Myocyte (in vitro differentiated cells): ENCODE data around the gene DEFB126. TPM values are rescaled to one million over a fixed set of nuclear protein-coding genes. Genes with fewer than 3 reads are reported as not detected.

Experiments
- total RNA-seq: library from RNA; depleted of rRNA; stranded (reverse); fragments of >200 nt; gene quantifications from 2 replicates; pipeline ENCODE4 v1.2.3, GENCODE V29; 2014

Gene DEFB126
- total RNA-seq, 1 donor from 2014 or later = not detected

Other genes starting within 250 kb of the DEFB126 start
- gene DEFB125, start 54.9 kb upstream of the DEFB126 start, total RNA-seq = not detected in 2 replicates
- not detected in 2 replicates for gene DEFB127, start 14.9 kb downstream of the DEFB126 start, total RNA-seq
- gene DEFB128, start 47.1 kb downstream of the DEFB126 start, total RNA-seq = not detected in 2 replicates
- not detected in 2 replicates for gene DEFB129, start 84.7 kb downstream of the DEFB126 start, total RNA-seq
- gene DEFB132, start 115.1 kb downstream of the DEFB126 start, total RNA-seq = not detected in 2 replicates
- 2.5 and 3.3 TPM in 2 replicates for gene C20orf96, start 148.2 kb downstream of the DEFB126 start, total RNA-seq
- gene ZCCHC3, start 155.0 kb downstream of the DEFB126 start, total RNA-seq = 19.8 and 20.1 TPM in 2 replicates
- gene SOX12, start 183.0 kb downstream of the DEFB126 start, total RNA-seq = 10.2 and 11.7 TPM in 2 replicates
- 33.1 and 38.2 TPM in 2 replicates for gene NRSN2, start 204.5 kb downstream of the DEFB126 start, total RNA-seq
- gene TRIB3, start 238.2 kb downstream of the DEFB126 start, total RNA-seq = 6.1 and 9.6 TPM in 2 replicates